DMS 273 (cell line): ENCODE results near the gene CHRNA3.
"Not testable (repeated sequence)": the region's sequence is repeated elsewhere in the genome, so short reads cannot be mapped to it uniquely, and the experiment has no call there.

Source experiments
- DNase-seq: peaks from one replicate; lab custom pipeline; 2025; ENCODE audit not compliant: unreplicated experiment; lab: John Stamatoyannopoulos, UW

CHRNA3 gene

GRCh38 chr15:78618490-78618934 lies 2.3 kb downstream of the CHRNA3 start:
- DNase-seq = peak; percentile 89

GRCh38 chr15:78618064-78618463 lies 2.7 kb downstream of the CHRNA3 start:
- no peak for DNase-seq

- DNase-seq = peak; percentile 62
These were observed 3.3 kb downstream of the CHRNA3 start for GRCh38 chr15:78617516-78617915.

- DNase-seq = no peak
These were observed 3.7 kb downstream of the CHRNA3 start for GRCh38 chr15:78617076-78617475.

- no peak for DNase-seq
These were observed 4.3 kb downstream of the CHRNA3 start for GRCh38 chr15:78616506-78616905.

- no peak for DNase-seq
These were observed 5.6 kb downstream of the CHRNA3 start for GRCh38 chr15:78615151-78615589.

GRCh38 chr15:78614021-78614420 lies 6.8 kb downstream of the CHRNA3 start:
- no peak for DNase-seq

- DNase-seq = not testable (repeated sequence)
These were observed 11.2 kb downstream of the CHRNA3 start for GRCh38 chr15:78609551-78609950.

GRCh38 chr15:78605680-78606079 lies 15.1 kb downstream of the CHRNA3 start:
- no peak for DNase-seq

- DNase-seq = no peak
These were observed 15.6 kb downstream of the CHRNA3 start for GRCh38 chr15:78605201-78605600.

GRCh38 chr15:78604420-78604819 lies 16.4 kb downstream of the CHRNA3 start:
- no peak for DNase-seq

- no peak for DNase-seq
These were observed 17.3 kb downstream of the CHRNA3 start for GRCh38 chr15:78603467-78603866.

GRCh38 chr15:78599189-78599588 lies 21.6 kb downstream of the CHRNA3 start:
- DNase-seq = no peak

GRCh38 chr15:78598348-78598747 lies 22.4 kb downstream of the CHRNA3 start:
- DNase-seq = no peak

- DNase-seq = no peak
These were observed 23.2 kb downstream of the CHRNA3 start for GRCh38 chr15:78597583-78597982.

GRCh38 chr15:78574944-78575343 lies 45.9 kb downstream of the CHRNA3 start:
- no peak for DNase-seq

GRCh38 chr15:78573416-78573815 lies 47.4 kb downstream of the CHRNA3 start:
- no peak for DNase-seq

GRCh38 chr15:78571382-78571781 lies 49.4 kb downstream of the CHRNA3 start:
- DNase-seq = no peak

GRCh38 chr15:78570710-78571109 lies 50.1 kb downstream of the CHRNA3 start:
- peak; percentile 9 for DNase-seq

GRCh38 chr15:78567531-78567930 lies 53.3 kb downstream of the CHRNA3 start:
- peak; percentile 51 for DNase-seq

GRCh38 chr15:78565951-78566774 lies 54.6 kb downstream of the CHRNA3 start:
- peak; percentile 72 for DNase-seq

GRCh38 chr15:78565097-78565950 lies 55.5 kb downstream of the CHRNA3 start, which contains the start of gene CHRNA5:
Gene CHRNA5, plus strand, starts transcription at chr15:78565520. Its CDS starts 200 bp downstream, at chr15:78565720.
- peak; percentile 96 for DNase-seq
